Mesothelial cell of epicardium (in vitro differentiated cells): Measurements from ENCODE around the gene ALKBH6. TPM values are rescaled to one million over a fixed set of nuclear protein-coding genes. Genes with fewer than 3 reads are reported as not detected.

ENCODE experiments used
- DNase-seq, 2 experiments: peaks; one replicate each; pipeline ENCODE4 v3.0.0; 2021; ENCODE audit warnings: low spot score in 2 of 2; ENCODE audit not compliant: unreplicated experiment in 2 of 2
- H3K27ac Mint-ChIP-seq: 2 replicates; pipeline ENCODE4 v1.8.0; 2021; ENCODE audit warnings: mixed read lengths
- H3K27me3 Mint-ChIP-seq: 2 replicates; pipeline ENCODE4 v1.8.0; 2021; ENCODE audit warnings: low read depth, mixed read lengths
- H3K36me3 Mint-ChIP-seq: 2 replicates; pipeline ENCODE4 v1.8.0; 2021; ENCODE audit warnings: mixed read lengths
- H3K4me1 Mint-ChIP-seq: 2 replicates; pipeline ENCODE4 v1.8.0; 2021; ENCODE audit warnings: mixed read lengths
- H3K4me3 Mint-ChIP-seq: 2 replicates; pipeline ENCODE4 v1.8.0; 2021; ENCODE audit warnings: mild to moderate bottlenecking, moderate library complexity, mixed read lengths
- H3K9me3 Mint-ChIP-seq: 2 replicates; pipeline ENCODE4 v1.8.0; 2021; ENCODE audit warnings: mixed read lengths
- total RNA-seq: library from RNA; stranded (reverse); gene quantifications from 3 replicates; pipeline ENCODE4 v1.2.1, GENCODE V29; 2021
- TF ChIP-seq, protein P1 (sequence below): fragments of 200-600 bp; sonication (generic); IDR thresholded peaks from one replicate; pipeline ENCODE4 v1.5.0; 2021; ENCODE audit warnings: antibody characterized with exemption; ENCODE audit not compliant: unreplicated experiment

ALKBH6 gene
- total RNA-seq, 1 donor from 2014 or later: 28.9 TPM

DNA sequence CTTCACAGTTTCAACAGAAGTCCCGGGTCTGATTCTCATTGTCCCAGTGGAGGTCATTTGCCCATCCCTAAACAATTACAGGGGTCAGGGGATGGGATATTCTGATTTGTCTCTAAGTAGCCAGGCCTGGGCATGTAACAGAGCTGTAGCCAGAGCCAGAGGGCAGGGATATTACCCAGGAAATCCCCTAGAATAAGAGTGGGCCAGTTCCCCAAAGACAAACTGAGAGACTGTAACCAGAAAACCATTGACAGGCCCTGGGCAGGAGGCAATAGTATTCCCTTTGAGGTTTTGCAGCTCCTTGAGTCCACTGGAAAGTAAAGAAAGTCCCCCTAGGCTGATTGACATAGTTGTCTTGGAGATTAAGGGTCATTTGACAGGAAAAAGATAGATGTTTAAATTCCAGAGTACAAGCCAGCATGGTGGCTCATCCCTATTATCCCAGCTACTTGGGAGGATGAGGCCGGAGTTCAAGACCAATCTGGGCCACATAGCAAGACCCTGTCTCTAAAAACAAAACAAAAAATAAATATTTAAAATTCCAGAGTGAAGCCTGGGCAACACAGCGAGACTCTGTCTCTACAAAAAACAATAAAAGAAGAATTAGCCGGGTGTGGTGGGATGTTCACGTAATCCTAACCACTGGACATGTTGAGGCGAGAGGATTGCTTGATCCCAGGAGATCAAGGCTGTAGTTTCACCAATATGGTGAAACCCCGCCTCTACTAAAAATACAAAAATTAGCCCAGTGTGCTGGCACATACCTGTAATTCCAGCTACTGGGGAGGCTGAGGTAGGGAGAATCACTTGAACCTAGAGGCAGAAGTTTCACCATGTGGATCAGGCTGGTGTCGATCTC lies 20.9 kb downstream of the ALKBH6 start:
- no peak overlapping the region for H3K4me3 Mint-ChIP-seq
- no peaks in the 10 kb centered on the region for H3K36me3 Mint-ChIP-seq
- H3K27ac Mint-ChIP-seq: no peak overlapping the region
- peaks cover 15% of the 10 kb centered on the region for H3K27me3 Mint-ChIP-seq
- no peak for DNase-seq
- TF ChIP-seq, protein P1, sequence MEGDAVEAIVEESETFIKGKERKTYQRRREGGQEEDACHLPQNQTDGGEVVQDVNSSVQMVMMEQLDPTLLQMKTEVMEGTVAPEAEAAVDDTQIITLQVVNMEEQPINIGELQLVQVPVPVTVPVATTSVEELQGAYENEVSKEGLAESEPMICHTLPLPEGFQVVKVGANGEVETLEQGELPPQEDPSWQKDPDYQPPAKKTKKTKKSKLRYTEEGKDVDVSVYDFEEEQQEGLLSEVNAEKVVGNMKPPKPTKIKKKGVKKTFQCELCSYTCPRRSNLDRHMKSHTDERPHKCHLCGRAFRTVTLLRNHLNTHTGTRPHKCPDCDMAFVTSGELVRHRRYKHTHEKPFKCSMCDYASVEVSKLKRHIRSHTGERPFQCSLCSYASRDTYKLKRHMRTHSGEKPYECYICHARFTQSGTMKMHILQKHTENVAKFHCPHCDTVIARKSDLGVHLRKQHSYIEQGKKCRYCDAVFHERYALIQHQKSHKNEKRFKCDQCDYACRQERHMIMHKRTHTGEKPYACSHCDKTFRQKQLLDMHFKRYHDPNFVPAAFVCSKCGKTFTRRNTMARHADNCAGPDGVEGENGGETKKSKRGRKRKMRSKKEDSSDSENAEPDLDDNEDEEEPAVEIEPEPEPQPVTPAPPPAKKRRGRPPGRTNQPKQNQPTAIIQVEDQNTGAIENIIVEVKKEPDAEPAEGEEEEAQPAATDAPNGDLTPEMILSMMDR: no peak
- no peaks in the 10 kb centered on the region for H3K9me3 Mint-ChIP-seq
- H3K4me1 Mint-ChIP-seq: peaks cover 14% of the 10 kb centered on the region

GRCh38 chr19:35991731-35992450 lies 22.1 kb downstream of the ALKBH6 start:
- H3K4me1 Mint-ChIP-seq: peaks cover 15% of the 10 kb centered on the region
- H3K27me3 Mint-ChIP-seq: peaks cover 28% of the 10 kb centered on the region
- TF ChIP-seq, protein P1: no peak
- H3K9me3 Mint-ChIP-seq: no peaks in the 10 kb centered on the region
- no peak overlapping the region for H3K27ac Mint-ChIP-seq
- no peak for DNase-seq
- no peak overlapping the region for H3K4me3 Mint-ChIP-seq
- no peaks in the 10 kb centered on the region for H3K36me3 Mint-ChIP-seq

- Mint-ChIP-seq H3K4me3 (no peak overlapping the region), H3K27me3 (peaks cover 36% of the 10 kb centered on the region)
These were observed 23.0 kb downstream of the ALKBH6 start for GRCh38 chr19:35990771-35991730.

GRCh38 chr19:35990156-35990555 lies 23.9 kb downstream of the ALKBH6 start:
- TF ChIP-seq, protein P1: no peak
- peaks cover 5% of the 10 kb centered on the region for H3K4me1 Mint-ChIP-seq
- peaks cover 45% of the 10 kb centered on the region for H3K27me3 Mint-ChIP-seq
- no peaks in the 10 kb centered on the region for H3K36me3 Mint-ChIP-seq
- no peak overlapping the region for H3K27ac Mint-ChIP-seq
- DNase-seq: no peak
- H3K9me3 Mint-ChIP-seq: no peaks in the 10 kb centered on the region
- H3K4me3 Mint-ChIP-seq: no peak overlapping the region

More at GRCh38 chr19:35990771-35991730, 23.0 kb downstream of the ALKBH6 start:
- TF ChIP-seq, protein P1: no peak
- H3K36me3 Mint-ChIP-seq: no peaks in the 10 kb centered on the region
- no peak for DNase-seq
- peaks cover 10% of the 10 kb centered on the region for H3K4me1 Mint-ChIP-seq
- no peak overlapping the region for H3K27ac Mint-ChIP-seq
- H3K9me3 Mint-ChIP-seq: no peaks in the 10 kb centered on the region

DNA sequence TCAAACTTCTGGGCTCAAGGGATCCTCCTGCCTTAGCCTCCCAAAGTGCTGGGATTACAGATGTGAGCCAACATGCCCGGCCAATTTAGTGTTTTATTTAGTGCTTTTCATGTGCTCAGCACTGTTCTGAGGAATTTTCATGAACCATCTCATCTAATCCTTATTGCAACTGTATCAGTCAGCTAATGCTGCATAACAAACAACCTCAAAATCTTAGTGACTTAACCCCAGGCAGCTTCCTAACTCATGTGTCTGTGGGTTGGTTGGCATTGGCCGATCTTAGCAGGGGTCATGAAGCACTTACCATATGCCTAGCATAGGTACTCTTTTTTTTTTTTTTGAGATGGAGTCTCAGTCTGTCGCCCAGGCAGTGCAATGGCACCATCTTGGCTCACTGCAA lies 25.2 kb downstream of the ALKBH6 start:
- Mint-ChIP-seq H3K27ac (no peak overlapping the region), H3K27me3 (peaks cover 59% of the 10 kb centered on the region), H3K4me3 (no peak overlapping the region), H3K4me1 (peaks cover 3% of the 10 kb centered on the region), H3K36me3 (no peaks in the 10 kb centered on the region), H3K9me3 (no peaks in the 10 kb centered on the region)
- TF ChIP-seq, protein P1: no peak
- DNase-seq: no peak
